ENCODE data around the gene C12orf60. TPM values are rescaled to one million over a fixed set of nuclear protein-coding genes. Genes with fewer than 3 reads are reported as not detected.

The C12orf60 gene
- total RNA-seq, 4 donors from 2014 or later: 0.77 to 16.5 (median 0.95) TPM

- no peaks in the 10 kb centered on the region for H3K27me3 ChIP-seq
- H3K4me1 ChIP-seq: no peaks in the 10 kb centered on the region
- intact Hi-C loops (cut with DNase I; ENCODE audit: low total_unique reads): no loop called here
- H3K27ac ChIP-seq: no peak overlapping the region
- TF ChIP-seq, protein P1, sequence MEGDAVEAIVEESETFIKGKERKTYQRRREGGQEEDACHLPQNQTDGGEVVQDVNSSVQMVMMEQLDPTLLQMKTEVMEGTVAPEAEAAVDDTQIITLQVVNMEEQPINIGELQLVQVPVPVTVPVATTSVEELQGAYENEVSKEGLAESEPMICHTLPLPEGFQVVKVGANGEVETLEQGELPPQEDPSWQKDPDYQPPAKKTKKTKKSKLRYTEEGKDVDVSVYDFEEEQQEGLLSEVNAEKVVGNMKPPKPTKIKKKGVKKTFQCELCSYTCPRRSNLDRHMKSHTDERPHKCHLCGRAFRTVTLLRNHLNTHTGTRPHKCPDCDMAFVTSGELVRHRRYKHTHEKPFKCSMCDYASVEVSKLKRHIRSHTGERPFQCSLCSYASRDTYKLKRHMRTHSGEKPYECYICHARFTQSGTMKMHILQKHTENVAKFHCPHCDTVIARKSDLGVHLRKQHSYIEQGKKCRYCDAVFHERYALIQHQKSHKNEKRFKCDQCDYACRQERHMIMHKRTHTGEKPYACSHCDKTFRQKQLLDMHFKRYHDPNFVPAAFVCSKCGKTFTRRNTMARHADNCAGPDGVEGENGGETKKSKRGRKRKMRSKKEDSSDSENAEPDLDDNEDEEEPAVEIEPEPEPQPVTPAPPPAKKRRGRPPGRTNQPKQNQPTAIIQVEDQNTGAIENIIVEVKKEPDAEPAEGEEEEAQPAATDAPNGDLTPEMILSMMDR (IDR thresholded peaks at IDR 0.05): no peak
- TF ChIP-seq POLR2A (IDR thresholded peaks at IDR 0.05): no peak
- DNase-seq: no peak
- H3K36me3 ChIP-seq: no peaks in the 10 kb centered on the region
- no peaks in the 10 kb centered on the region for H3K9me3 ChIP-seq
- no peak overlapping the region for H3K4me3 ChIP-seq
Measured at GRCh38 chr12:14784471-14784870, 19.0 kb upstream of the C12orf60 start.

- TF ChIP-seq, protein P1 (IDR thresholded peaks at IDR 0.05): no peak
- no peak for TF ChIP-seq POLR2A (IDR thresholded peaks at IDR 0.05)
- intact Hi-C loops (cut with DNase I; ENCODE audit: low total_unique reads): no loop called here
- H3K36me3 ChIP-seq: no peaks in the 10 kb centered on the region
Measured at GRCh38 chr12:14785568-14785967, 17.9 kb upstream of the C12orf60 start.

DNA sequence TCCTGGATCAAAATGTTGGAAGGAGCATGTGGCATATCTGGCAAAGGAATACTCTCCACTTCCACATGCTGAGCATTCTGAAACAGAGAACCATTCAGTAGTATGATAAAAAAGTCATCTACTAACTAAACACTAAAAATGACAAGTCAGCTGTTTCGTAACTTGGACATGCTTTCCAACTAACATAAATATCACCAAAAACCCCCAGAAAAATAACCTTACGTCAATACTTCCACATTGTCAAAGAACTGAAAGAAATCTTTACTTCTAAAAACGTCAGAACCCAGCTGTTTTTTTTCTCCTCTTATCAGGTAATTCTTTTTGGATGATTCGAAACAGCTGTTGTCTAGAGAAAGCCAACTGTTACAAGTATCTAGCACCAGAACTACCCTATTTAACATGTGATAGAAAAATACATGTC is 8.4 kb upstream of the C12orf60 start:
- TF ChIP-seq POLR2A (IDR thresholded peaks at IDR 0.05): no peak
- Histone ChIP-seq H3K36me3 (no peaks in the 10 kb centered on the region), H3K4me3 (no peak overlapping the region), H3K27me3 (no peaks in the 10 kb centered on the region), H3K4me1 (no peaks in the 10 kb centered on the region), H3K9me3 (no peaks in the 10 kb centered on the region), H3K27ac (no peak overlapping the region)
- no peak for DNase-seq
- intact Hi-C loops (cut with DNase I; ENCODE audit: low total_unique reads): no loop called here

More at GRCh38 chr12:14785568-14785967, 17.9 kb upstream of the C12orf60 start:
- H3K9me3 ChIP-seq: no peaks in the 10 kb centered on the region
- H3K4me1 ChIP-seq: no peaks in the 10 kb centered on the region
- DNase-seq: no peak
- H3K4me3 ChIP-seq: no peak overlapping the region
- no peaks in the 10 kb centered on the region for H3K27me3 ChIP-seq
- H3K27ac ChIP-seq: no peak overlapping the region

- Histone ChIP-seq H3K36me3 (no peaks in the 10 kb centered on the region), H3K27me3 (no peaks in the 10 kb centered on the region), H3K4me3 (peak overlapping the region; percentile 95 to 96), H3K27ac (peak overlapping the region; percentile 92 to 93), H3K4me1 (no peaks in the 10 kb centered on the region), H3K9me3 (no peaks in the 10 kb centered on the region)
- TF ChIP-seq, protein P1 (IDR thresholded peaks at IDR 0.05): no peak
- TF ChIP-seq POLR2A (IDR thresholded peaks at IDR 0.05): no peak
- DNase-seq: no peak
- intact Hi-C loops (cut with DNase I; ENCODE audit: low total_unique reads): no loop called here
Measured at GRCh38 chr12:14802247-14802646, 1.2 kb upstream of the C12orf60 start.

DNA sequence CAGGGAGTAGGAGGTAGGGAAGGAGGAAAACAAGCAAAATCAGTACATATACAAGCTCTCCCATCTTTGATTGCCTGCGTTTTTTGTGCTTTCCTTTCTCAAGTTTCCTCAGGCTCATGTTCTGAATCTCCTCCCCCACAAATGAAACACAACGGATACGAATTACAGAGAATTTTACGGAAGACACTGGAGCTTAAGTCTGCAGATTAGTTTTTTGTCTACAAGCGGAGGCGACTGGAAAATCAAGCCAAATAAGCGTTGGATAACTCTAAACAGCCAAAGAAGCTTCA is 804 bp upstream of the C12orf60 start:
- Histone ChIP-seq H3K27me3 (no peaks in the 10 kb centered on the region), H3K9me3 (no peaks in the 10 kb centered on the region), H3K4me3 (peak overlapping the region; percentile 95 to 96), H3K4me1 (no peaks in the 10 kb centered on the region), H3K27ac (peak overlapping the region; percentile 92 to 93), H3K36me3 (no peaks in the 10 kb centered on the region)
- intact Hi-C loops (cut with DNase I; ENCODE audit: low total_unique reads): no loop called here
- DNase-seq: no peak
- TF ChIP-seq, protein P1 (IDR thresholded peaks at IDR 0.05): no peak
- TF ChIP-seq POLR2A (IDR thresholded peaks at IDR 0.05): no peak

GRCh38 chr12:14803830-14804160 is 325 bp downstream of the C12orf60 start:
- no peak for TF ChIP-seq POLR2A (IDR thresholded peaks at IDR 0.05)
- TF ChIP-seq, protein P1 (IDR thresholded peaks at IDR 0.05): no peak
- no peaks in the 10 kb centered on the region for H3K27me3 ChIP-seq
- H3K36me3 ChIP-seq: no peaks in the 10 kb centered on the region
- intact Hi-C loops (cut with DNase I; ENCODE audit: low total_unique reads): no loop called here
- H3K4me3 ChIP-seq: peak overlapping the region; percentile 95 to 96
- peak overlapping the region; percentile 92 to 93 for H3K27ac ChIP-seq
- H3K4me1 ChIP-seq: no peaks in the 10 kb centered on the region
- no peaks in the 10 kb centered on the region for H3K9me3 ChIP-seq
- DNase-seq: no peak
